Measurements from ENCODE around the gene SCN1A. TPM values are rescaled to one million over a fixed set of nuclear protein-coding genes. Genes with fewer than 3 reads are reported as not detected.

The SCN1A gene
- total RNA-seq, 1 experiment from 2014 or later, result not detected

- CTCF ChIA-PET, result no interaction called here
- in situ Hi-C loops (cut with HindIII; ENCODE audit: low pct_unique_long_range_greater_than_20kb, low sequenced_read_pairs), result no loop called here
- H3K36me3 ChIP-seq (ENCODE audit: control insufficient read depth, insufficient read depth, low read length), result no peaks in the 10 kb centered on the region
These were observed 16.3 kb upstream of the SCN1A start for GRCh38 chr2:166144071-166144470.

GRCh38 chr2:166140932-166141331 lies 13.1 kb upstream of the SCN1A start:
- intact Hi-C loops (cut with micrococcal nuclease; ENCODE audit: unreplicated experiment) (no loop called here), in situ Hi-C loops (cut with HindIII; ENCODE audit: low pct_unique_long_range_greater_than_20kb, low sequenced_read_pairs) (no loop called here)
- POLR2A ChIA-PET, result no interaction called here
- H3K9me3 ChIP-seq (ENCODE audit: control insufficient read depth, insufficient read depth, low read depth, low read length), result no peaks in the 10 kb centered on the region
- no peak overlapping the region for H3K27ac ChIP-seq (ENCODE audit: low read length)
- no peaks in the 10 kb centered on the region for H3K36me3 ChIP-seq (ENCODE audit: control insufficient read depth, insufficient read depth, low read length)
- no peaks in the 10 kb centered on the region for H3K27me3 ChIP-seq (ENCODE audit: control insufficient read depth, insufficient read depth, low read length)
- DNase-seq (ENCODE audit: low read depth, low spot score) (no peak), ATAC-seq (no peak)
- H3K4me1 ChIP-seq (ENCODE audit: control insufficient read depth, insufficient read depth, low read length), result no peaks in the 10 kb centered on the region
- CTCF ChIA-PET, result no interaction called here
- no peak overlapping the region for H3K4me3 ChIP-seq (ENCODE audit: low read depth in 2 of 2, low read length in 2 of 2)
- BruUV-seq (replicated peaks), result no TSS peak
- TF ChIP-seq TCF7L2 (IDR thresholded peaks at IDR 0.05; ENCODE audit: low read depth, low read length), result no peak
- no peak for TF ChIP-seq CTCF (IDR thresholded peaks at IDR 0.05)
- TF ChIP-seq SIN3A (IDR thresholded peaks at IDR 0.05; ENCODE audit: borderline replicate concordance, insufficient read depth, low read depth, low read length), result no peak
- TF ChIP-seq POLR2AphosphoS5 (IDR thresholded peaks at IDR 0.05; ENCODE audit: low read depth, low read length), result no peak
- TF ChIP-seq REST (IDR thresholded peaks at IDR 0.05; ENCODE audit: insufficient read depth in 1 of 2, low read depth in 2 of 2, low read length in 1 of 2), result no peak

More at GRCh38 chr2:166144071-166144470, 16.3 kb upstream of the SCN1A start:
- intact Hi-C loops (cut with micrococcal nuclease; ENCODE audit: unreplicated experiment), result no loop called here
- Histone ChIP-seq H3K9me3 (ENCODE audit: control insufficient read depth, insufficient read depth, low read depth, low read length) (no peaks in the 10 kb centered on the region), H3K4me3 (ENCODE audit: low read depth in 2 of 2, low read length in 2 of 2) (no peak overlapping the region), H3K27me3 (ENCODE audit: control insufficient read depth, insufficient read depth, low read length) (no peaks in the 10 kb centered on the region), H3K27ac (ENCODE audit: low read length) (no peak overlapping the region), H3K4me1 (ENCODE audit: control insufficient read depth, insufficient read depth, low read length) (no peaks in the 10 kb centered on the region)
- POLR2A ChIA-PET, result no interaction called here
- no TSS peak for BruUV-seq (replicated peaks)
- ATAC-seq (no peak), DNase-seq (ENCODE audit: low read depth, low spot score) (no peak)
- TF ChIP-seq SIN3A (IDR thresholded peaks at IDR 0.05; ENCODE audit: borderline replicate concordance, insufficient read depth, low read depth, low read length) (no peak), REST (IDR thresholded peaks at IDR 0.05; ENCODE audit: insufficient read depth in 1 of 2, low read depth in 2 of 2, low read length in 1 of 2) (no peak), TCF7L2 (IDR thresholded peaks at IDR 0.05; ENCODE audit: low read depth, low read length) (no peak), POLR2AphosphoS5 (IDR thresholded peaks at IDR 0.05; ENCODE audit: low read depth, low read length) (no peak), CTCF (IDR thresholded peaks at IDR 0.05) (no peak)
